Effector CD8-positive, alpha-beta T cell (primary cell): ENCODE measurements around the gene MAML3.

Source experiments
- DNase-seq: peaks from one replicate; lab custom pipeline; 2025; lab: John Stamatoyannopoulos, UW

The MAML3 gene

GRCh38 chr4:139756391-139757180, 397.4 kb downstream of the MAML3 start:
- DNase-seq: no peak

GRCh38 chr4:139754938-139755337, 399.0 kb downstream of the MAML3 start:
- no peak for DNase-seq

DNA sequence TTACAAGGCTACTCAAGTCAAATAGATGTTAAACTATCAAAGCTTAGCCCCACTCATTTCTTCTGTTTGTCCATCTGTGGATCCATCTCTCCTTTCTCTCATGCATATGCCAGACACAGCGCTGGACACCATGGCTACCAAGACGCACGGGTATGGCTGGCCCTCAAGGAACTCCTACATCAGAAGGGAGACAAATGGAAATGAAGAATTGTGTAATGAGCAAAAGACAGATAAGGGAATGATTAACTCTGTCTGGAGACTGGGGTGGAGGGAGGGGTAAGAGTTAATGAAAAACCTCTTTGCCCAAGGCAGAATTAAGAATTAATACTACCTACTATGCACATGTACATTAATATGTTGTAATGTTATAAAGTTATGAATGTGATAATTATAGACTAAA, 400.3 kb downstream of the MAML3 start:
- no peak for DNase-seq

DNA sequence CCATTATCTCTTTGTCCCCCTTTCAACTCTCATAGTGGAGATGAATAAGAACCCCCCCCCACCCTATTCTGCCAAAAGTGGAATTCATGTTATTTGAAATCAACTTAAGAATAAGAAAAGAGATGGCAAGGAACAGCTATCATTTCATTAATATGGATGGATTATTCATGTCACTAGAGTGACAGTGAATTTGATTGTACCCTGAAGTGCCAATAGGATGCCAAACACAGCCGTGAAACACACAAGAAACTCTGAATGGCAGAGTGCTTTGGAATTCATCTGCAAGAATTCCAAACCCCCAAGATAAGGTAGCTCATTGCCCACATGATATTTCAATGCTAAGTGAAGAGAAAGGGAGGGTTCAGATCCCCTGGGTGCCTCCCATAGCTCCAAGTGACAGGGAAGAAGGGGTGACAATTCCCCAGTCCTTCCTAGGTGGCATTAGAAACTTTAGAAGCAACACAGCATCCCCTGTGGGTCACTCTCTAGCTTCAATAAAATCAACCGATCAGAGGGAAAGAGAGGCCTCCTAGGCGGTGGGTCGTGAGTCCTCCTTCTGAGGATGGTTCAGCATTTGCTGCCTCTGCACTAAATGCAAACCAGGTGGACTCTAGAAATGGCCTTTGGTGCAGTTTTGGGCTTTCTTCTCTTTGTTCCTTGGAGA, 404.0 kb downstream of the MAML3 start:
- DNase-seq: no peak

GRCh38 chr4:139749338-139749737, 404.6 kb downstream of the MAML3 start:
- DNase-seq: no peak

DNA sequence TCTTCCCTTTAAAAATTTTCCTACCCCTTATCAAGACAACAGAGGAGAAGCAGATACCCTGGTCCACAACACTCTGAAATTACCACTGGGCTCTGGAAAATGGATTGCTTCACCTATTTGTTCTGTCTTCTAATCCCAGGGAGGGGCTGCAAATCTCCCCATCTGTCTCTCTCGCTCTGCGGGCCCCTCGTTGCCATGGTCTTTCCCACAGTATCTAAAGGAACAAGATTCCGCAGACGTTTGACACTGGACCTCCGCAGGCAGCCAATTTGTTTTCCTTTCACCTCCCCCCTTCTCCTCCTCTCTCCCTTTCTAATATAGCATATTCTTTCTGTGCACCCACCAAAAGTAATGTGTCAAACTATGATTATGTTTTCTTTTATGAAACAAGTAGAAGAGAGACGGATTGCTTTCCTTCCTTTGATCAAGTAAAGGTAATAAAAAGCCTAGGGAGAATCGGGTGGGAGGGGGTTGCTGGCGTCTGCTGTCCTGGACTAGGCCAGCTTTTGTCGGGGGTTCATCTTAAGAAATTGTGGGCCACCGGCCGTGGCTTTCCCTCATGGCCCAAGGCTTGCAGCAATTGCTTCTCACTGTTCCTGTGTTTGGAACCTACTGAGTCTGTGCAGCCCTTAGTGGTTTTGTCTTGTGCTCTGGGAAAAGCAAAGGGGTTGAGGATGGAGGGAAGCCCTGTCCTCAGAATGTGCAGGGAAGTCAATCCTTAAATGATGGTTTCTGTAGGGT, 407.4 kb downstream of the MAML3 start:
- no peak for DNase-seq

DNA sequence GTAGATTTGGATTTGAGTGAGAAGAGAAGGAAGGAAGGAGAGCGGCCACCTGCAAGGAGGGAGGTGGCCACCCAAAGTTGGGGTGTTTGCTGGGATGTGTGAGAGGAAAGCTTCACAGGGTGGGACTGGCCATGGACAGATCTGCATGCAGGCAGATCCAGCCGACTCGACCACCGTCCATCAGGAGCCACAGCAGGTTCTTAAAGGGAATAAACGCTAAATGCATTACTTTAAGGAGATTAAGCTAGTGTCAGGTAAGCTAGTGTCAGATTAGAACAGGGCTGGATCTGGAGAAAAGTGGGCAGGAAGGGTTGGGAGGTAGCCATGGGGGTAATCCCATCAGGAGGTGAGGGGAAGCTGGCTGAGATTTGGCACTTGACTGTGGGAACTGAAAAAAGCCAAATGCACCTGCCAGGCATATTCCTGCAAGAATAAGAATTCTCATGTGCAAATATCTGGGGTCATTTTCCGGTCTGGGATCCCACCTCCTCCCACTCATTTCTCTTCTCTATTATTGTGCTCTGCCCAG, 408.8 kb downstream of the MAML3 start:
- DNase-seq: no peak

GRCh38 chr4:139744232-139744631, 409.8 kb downstream of the MAML3 start:
- DNase-seq: no peak

DNA sequence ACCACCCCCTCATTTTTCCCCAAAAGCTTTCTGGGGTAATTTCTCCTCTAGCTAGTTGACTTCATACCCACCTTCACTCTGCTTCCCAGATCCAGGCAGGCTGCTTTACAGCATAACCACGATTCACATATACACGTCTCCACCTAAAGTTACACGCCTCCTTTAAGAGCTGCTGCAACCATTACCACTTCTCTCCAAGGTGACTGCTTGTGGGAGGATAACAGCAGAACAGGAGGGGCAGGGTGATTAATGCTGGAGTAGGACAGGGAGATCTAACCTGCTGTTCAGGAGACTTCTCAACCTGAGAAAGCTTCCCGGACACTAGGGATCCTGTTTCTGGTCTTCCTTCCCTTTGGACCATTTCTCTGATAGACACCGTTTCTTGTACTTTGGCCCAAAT, 411.0 kb downstream of the MAML3 start:
- DNase-seq: no peak

DNA sequence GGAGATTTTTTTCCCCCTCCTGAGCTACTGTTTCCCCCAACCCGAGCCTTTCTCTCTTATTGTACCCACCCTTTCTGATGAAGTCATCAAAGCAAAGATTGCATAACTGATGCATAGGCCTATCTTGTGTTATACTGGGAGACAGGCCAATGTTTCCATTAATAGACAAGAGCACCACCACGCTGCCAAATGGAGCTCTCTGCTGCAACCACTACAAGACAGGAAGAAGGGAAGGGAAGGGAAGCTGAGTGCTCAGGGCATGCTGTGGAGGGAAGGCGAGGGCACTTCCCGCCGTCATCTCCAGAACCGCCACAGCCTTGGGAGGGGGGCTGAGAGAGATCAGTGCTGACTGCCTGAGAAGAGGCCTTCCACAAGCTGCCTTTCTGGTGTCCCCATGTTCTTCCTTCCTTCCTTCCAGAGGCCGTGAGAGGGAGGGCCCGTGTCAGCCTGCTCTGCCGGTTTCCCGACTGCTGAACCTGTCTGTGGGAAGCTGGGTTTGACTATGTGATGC, 413.4 kb downstream of the MAML3 start:
- no peak for DNase-seq

DNA sequence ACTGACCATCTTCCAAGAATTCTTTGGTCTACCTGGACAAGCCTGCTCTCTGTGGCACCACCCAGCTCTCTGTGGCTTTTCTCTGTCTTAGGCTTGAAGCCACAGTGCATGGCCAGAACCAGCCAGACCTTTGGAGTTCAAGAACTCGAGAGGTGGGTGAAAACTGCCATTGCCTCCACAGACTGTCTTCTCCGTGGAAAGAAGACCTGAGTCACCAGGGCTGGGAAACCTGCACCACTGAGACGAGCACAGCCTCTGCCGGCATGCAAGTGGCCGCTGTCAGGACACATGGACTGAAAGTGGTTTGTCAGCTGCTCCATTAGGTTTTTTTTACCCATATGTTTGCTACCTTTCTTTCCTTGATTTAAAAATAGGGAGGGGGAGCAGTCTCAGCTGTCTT, 413.9 kb downstream of the MAML3 start:
- DNase-seq: no peak

GRCh38 chr4:139738846-139739613, 415.0 kb downstream of the MAML3 start:
- DNase-seq: no peak

DNA sequence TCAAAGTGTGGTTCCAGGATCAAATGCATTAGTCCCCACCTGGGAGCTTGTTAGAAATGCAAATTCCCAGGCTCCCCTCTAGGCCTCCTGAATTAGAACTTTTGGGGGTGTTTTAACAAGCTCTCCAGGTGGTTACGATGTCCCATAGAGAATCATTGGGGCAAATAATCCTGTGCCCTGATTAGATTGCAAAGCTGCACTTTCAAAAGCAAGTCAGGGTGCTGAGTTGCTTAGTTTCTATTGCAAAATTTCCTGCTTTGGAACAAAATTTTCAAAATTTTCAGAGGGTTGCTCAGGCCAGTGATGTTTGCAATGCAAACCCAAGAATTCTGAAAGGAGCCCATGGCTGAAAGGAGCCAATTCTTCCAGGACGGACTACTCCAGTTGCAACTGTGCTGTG, 417.3 kb downstream of the MAML3 start:
- no peak for DNase-seq

DNA sequence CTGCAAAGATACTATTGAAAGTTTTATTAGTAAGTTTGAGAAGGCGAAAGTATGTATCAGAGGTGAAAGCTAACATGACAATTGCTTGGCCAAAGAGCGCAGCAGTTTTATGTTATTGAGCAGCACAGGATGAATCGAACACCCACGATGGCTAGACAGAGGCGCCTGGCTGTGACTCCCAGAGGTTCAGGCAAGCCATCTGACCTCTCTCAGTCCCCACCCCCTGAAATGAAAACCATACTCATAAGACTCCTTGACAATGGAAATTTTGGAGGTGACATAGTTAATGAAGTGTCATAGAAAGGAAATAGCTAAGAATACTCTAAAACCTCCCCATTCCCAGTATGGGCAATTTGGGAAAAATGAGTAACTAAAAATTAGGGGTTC, 417.7 kb downstream of the MAML3 start:
- no peak for DNase-seq

DNA sequence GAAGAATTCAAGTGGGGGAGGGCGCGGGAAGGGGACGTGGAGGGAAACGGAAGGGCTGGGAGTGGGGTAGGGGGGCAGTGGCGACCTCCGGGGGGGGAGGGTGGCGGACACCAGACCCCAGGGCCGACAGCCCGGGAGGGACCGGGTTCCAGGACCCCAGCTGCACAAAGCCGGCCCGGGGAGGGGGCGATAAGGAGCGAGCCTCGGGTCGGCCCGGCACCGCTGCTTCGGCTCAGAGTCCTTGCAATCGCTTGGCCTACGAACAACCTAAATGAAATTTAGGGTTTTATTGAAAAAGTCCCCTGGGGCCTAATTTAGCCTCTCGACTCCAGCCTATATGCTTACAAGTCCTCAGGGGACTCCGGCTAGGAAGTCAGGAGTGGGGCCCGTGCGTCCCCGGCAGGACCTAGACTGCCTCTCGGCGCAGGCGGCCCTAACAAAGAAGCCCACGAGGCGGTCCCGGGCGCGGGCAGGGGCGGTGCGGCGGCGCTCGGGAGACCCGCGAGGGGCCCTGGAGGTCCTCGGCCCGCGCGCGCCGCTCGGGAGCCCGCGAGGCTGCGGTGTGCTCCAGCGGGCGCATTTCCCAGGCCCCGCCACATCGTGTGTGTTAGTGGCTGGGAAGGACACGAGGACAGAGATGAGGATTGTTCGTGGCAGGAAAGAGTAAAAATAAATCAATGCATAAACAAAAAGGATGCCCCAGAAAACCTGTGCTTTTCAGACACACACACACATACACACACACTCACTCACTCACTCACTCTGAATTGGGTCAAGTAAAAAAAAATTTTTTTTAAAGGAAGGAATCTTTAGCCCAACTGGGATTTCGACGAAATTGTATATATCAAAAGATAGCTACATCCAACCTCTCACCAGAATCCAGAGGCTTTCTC, 418.4 kb downstream of the MAML3 start:
- no peak for DNase-seq

DNA sequence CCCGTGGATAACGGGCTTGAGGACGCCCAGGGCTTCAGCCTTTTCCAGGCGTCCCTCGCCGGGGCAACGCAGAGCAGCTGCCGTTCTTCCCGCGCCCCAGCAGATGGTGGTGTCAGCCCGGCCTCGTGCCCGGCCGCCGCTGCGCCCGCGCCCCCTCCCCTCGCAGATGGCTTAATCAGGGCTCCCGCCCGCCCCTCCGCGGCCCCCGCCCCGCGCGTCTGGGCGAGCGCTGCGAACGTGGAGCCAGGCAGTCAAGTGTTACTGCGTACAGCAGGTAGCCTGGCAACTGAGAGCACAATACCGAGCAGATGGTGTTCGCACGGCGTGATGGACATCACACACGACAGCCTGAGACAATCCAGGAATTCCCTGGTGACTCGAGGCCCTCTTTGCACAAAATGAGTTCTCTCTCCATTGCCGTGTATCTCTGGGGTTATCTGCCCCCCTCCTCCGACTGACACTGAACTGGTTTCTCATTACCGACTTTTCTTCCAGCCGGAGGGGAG, 419.1 kb downstream of the MAML3 start:
- DNase-seq: peak; percentile 13

- DNase-seq: no peak
Measured at GRCh38 chr4:139734201-139734874, 419.6 kb downstream of the MAML3 start.

GRCh38 chr4:139732991-139733570, 420.9 kb downstream of the MAML3 start:
- DNase-seq: no peak

DNA sequence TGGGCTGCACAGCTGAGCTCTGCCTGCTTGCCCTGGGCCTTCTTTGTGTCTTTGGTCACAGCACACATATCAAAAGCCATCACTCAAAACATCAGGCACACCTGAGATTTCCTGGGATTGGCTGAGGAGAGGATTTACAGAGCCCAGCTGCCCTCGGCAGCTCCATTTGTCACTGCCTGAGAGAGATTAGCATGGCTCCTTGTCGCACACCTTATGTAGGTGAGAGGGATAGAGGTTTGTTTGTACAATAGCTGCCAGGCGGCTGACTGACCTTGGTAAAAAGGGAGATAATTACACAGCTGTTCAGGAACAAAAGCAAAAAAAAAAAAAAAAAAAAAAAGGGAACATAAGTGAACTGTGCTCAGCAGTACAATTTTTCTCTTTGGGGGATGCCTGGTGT, 425.1 kb downstream of the MAML3 start:
- no peak for DNase-seq
